DMS 273 treated with DMSO at 0.1 percent for 48 hours (cell line): ENCODE results near the gene TARS1.
"Not testable (repeated sequence)": the region's sequence is repeated elsewhere in the genome, so short reads cannot be mapped to it uniquely, and the experiment has no call there.

ENCODE experiments used
- DNase-seq: peaks from one replicate; lab custom pipeline; 2025; lab: John Stamatoyannopoulos, UW

Gene TARS1

GRCh38 chr5:33488558-33489355, 48.0 kb downstream of the TARS1 start:
- no peak for DNase-seq

DNA sequence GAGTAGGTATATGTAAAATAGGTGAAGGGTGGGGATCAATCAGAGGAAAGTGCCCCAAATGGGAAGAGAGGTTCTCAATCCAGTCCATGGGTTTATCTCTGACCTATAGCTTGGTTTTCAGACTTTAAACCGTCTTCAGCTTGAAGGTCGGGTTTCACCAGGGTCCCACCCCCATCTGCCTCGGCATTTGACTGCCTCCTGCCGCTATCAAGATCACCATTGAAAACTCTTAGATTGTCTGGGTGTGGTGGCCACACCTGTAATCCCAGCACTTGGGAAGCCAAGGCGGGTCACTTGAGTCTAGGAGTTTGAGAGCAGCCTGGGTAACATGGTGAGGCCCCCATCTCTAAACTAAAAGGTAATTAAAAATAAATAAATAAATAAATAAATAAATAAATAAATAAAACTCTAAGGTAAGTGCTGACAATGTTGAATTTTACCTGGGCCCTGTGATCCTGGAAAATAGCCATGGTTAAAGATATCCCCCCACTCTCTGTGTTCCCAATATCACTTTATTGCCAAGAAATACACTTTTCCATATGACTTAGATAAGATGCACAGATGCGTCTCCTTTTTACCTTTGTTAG, 48.8 kb downstream of the TARS1 start:
- no peak for DNase-seq

GRCh38 chr5:33490071-33490665, 49.4 kb downstream of the TARS1 start:
- DNase-seq = no peak

- no peak for DNase-seq
Observed at GRCh38 chr5:33491941-33492340, 51.2 kb downstream of the TARS1 start.

- DNase-seq = no peak
Observed at GRCh38 chr5:33494466-33494865, 53.7 kb downstream of the TARS1 start.

DNA sequence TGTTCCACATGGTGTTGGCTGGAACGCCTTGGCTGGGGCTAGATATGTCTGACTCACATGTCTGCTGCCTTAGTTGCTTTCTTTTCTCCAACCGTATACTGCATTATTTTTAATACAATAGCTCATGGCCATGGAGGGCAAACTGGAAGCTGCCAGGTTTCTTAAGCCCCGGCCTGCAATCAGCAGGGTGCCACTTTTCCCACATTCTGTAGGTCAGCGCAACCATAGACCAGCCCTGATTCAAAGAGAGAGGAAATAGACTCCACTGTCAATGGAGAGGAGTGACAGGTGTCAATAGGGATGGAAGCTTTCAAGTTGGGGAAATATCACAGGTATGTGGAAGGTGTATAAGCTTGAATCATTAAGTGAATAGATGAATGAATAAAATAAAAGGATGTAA, 60.5 kb downstream of the TARS1 start:
- DNase-seq = no peak

DNA sequence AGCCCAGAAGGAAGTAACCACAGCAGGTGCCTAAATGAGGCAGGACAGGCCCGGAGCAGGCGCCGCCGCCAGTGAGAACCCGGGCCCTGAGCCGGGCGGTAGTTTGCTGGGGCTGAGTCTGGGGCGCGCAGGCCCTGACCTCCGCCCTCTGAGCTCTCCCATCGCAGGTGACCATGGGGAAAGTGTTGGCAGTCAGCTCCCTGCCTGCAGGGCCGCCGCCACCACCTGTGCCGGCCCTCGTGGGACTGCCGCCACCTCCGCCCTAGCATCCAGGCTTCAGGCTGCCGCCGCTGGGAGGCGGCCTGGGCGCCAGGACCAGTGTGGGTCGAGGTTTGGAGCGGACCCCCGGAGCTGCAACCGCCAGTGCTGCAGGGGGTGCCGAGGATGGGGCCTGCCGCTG, 61.1 kb downstream of the TARS1 start:
- no peak for DNase-seq

DNA sequence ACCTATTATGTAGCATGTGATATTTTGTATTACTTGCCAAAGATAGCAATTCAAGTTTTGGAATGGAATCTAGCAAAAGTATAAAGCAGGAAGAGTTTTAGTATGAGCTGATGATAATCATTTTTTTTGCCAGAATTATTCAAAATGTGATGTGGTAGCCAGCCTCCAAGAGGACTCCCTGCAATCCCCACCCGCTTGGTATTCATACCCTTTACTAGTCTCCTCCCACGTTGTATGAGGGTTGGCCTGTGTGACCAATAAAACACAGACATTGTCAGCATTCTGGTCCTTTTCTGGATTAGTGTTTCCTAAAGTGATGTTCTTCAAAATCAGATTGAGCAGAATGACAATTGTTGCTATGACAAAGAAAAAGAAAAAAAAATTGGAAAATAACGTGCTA, 63.8 kb downstream of the TARS1 start:
- DNase-seq = no peak

GRCh38 chr5:33507426-33507825, 66.7 kb downstream of the TARS1 start:
- no peak for DNase-seq

- DNase-seq = no peak
Observed at GRCh38 chr5:33509036-33509435, 68.3 kb downstream of the TARS1 start.

- no peak for DNase-seq
Observed at GRCh38 chr5:33513462-33514185, 72.9 kb downstream of the TARS1 start.

GRCh38 chr5:33515366-33515765, 74.6 kb downstream of the TARS1 start:
- DNase-seq = not testable (repeated sequence)

DNA sequence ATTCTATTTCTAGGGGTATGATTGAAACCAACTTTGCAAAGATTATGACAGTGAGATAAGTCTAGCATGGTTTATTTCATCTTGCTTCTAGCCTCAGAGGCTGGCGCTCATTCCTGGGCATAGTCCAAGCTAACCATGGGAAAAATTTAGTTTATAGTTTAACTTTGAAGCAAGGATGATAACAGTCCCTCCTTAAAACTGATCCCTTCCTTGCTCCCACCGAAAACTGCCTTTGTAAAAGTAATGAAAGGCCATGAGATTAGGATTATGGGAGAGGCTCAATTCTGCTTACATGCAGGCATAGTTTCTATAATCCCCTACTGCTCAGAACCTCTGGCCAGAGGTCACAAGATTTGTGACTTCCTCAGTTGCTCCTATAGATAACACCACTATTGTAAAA, 75.7 kb downstream of the TARS1 start:
- no peak for DNase-seq
